HCT116 (cell line): ENCODE results near the gene ABCB8. TPM values are rescaled to one million over a fixed set of nuclear protein-coding genes. Genes with fewer than 3 reads are reported as not detected.

ENCODE experiments used
- ATAC-seq: fragments of 200-7000 bp; cut with Tn5 transposase; 2 replicates; pipeline ENCODE4 v1.9.1; 2020; ENCODE audit warnings: mild to moderate bottlenecking, moderate library complexity
- BruUV-seq: library from RNA; stranded (reverse); fragments of 400-500 nt; replicated peaks from 2 replicates; lab custom pipeline; 2021; lab: Mats Ljungman, UMichigan
- CTCF ChIA-PET: fragments of 300-600 bp; sonication (Branson Sonifier 250); formaldehyde crosslinking; loops from one replicate; lab custom pipeline; 2021; ENCODE audit warnings: antibody characterized with exemption; lab: Charles Lee
- POLR2A ChIA-PET: fragments of 300-600, 350-600 bp; sonication (Branson Sonifier 250); formaldehyde crosslinking; loops from one replicate; lab custom pipeline; 2021; ENCODE audit warnings: antibody characterized with exemption; lab: Charles Lee
- RAD21 ChIA-PET, 2 experiments: fragments of 300-600 bp; sonication (Branson Sonifier 250); formaldehyde crosslinking; loops; one replicate each; lab custom pipeline; 2023; ENCODE audit warnings: low total read pairs in 2 of 2; ENCODE audit not compliant: uncharacterized antibody in 2 of 2, unreplicated experiment in 2 of 2, low non-redundant PET in 1 of 2; lab: Charles Lee
- DNase-seq: peaks from one replicate; pipeline ENCODE4 v3.0.0-alpha.2; 2010; ENCODE audit warnings: low read depth, low spot score
- H2AFZ ChIP-seq: fragments of 200-600 bp; shearing (Covaris generic), sonication (generic); 2 replicates; pipeline ENCODE4 v1.6.1; 2017; ENCODE audit warnings: low read depth, mixed run types, mixed read lengths, antibody characterized with exemption, low read length; ENCODE audit not compliant: poor library complexity, severe bottlenecking
- H3K27ac ChIP-seq: 2 replicates; pipeline ENCODE4 v1.5.1; 2012; ENCODE audit warnings: low read depth, low read length
- H3K27me3 ChIP-seq: fragments of 200-600 bp; sonication (generic); 2 replicates; pipeline ENCODE4 v1.6.1; 2016; ENCODE audit warnings: mixed run types, low read length, mixed read lengths; ENCODE audit not compliant: insufficient read depth
- H3K36me3 ChIP-seq, 2 experiments: fragments of 200-500 bp in 1 of 2; fragments of 200-600 bp in 1 of 2; sonication (Bioruptor generic) in 1 of 2; sonication (generic) in 1 of 2; 2 replicates each; pipeline versions ENCODE4 v1.5.1 to v1.6.1; 2014 to 2016; ENCODE audit warnings: low read length in 2 of 2, inconsistent platforms in 1 of 2, mixed read lengths in 1 of 2, mixed run types in 1 of 2; ENCODE audit not compliant: insufficient read depth in 2 of 2, control insufficient read depth in 1 of 2
- H3K4me1 ChIP-seq, 2 experiments: fragments of 200-600 bp in 1 of 2; sonication (generic) in 1 of 2; 2 replicates each; pipeline versions ENCODE4 v1.5.1 to v1.6.1; 2012 to 2017; ENCODE audit warnings: low read length in 2 of 2, inconsistent platforms in 1 of 2, mild to moderate bottlenecking in 1 of 2, mixed read lengths in 1 of 2, mixed run types in 1 of 2, moderate library complexity in 1 of 2; ENCODE audit not compliant: insufficient read depth in 2 of 2, control insufficient read depth in 1 of 2
- H3K4me2 ChIP-seq: fragments of 200-600 bp; sonication (generic); 2 replicates; pipeline ENCODE4 v1.6.1; 2017; ENCODE audit warnings: mixed run types, low read length, mixed read lengths
- H3K4me3 ChIP-seq, 2 experiments: fragments of 200-600 bp in 1 of 2; sonication (generic) in 1 of 2; replicated peaks in 1 of 2; 2 replicates each; pipeline ENCODE4 v1.5.1; 2011 to 2016; ENCODE audit warnings: low read length in 2 of 2, control low read depth in 1 of 2, low read depth in 1 of 2, mild to moderate bottlenecking in 1 of 2, mixed read lengths in 1 of 2, mixed run types in 1 of 2
- H3K79me2 ChIP-seq: fragments of 200-600 bp; sonication (generic); 2 replicates; pipeline ENCODE4 v1.6.1; 2017; ENCODE audit warnings: mild to moderate bottlenecking, mixed run types, low read length, moderate library complexity, mixed read lengths; ENCODE audit not compliant: insufficient read depth
- H3K9ac ChIP-seq: fragments of 200-600 bp; sonication (generic); 2 replicates; pipeline ENCODE4 v1.6.1; 2016; ENCODE audit warnings: low read length, mixed read lengths
- H3K9me2 ChIP-seq: fragments of 200-600 bp; sonication (generic), shearing (Covaris generic); 2 replicates; pipeline ENCODE4 v1.6.1; 2017; ENCODE audit warnings: mixed run types, mild to moderate bottlenecking, moderate library complexity; ENCODE audit not compliant: insufficient read depth
- H3K9me3 ChIP-seq, 2 experiments: fragments of 200-500 bp in 1 of 2; fragments of 200-600 bp in 1 of 2; sonication (Bioruptor generic) in 1 of 2; sonication (generic) in 1 of 2; 2 replicates each; pipeline ENCODE4 v1.6.1; 2014 to 2017; ENCODE audit warnings: low read length in 2 of 2, mixed read lengths in 2 of 2, inconsistent platforms in 1 of 2, low read depth in 1 of 2, mild to moderate bottlenecking in 1 of 2, mixed run types in 1 of 2, moderate library complexity in 1 of 2; ENCODE audit not compliant: control insufficient read depth in 1 of 2, insufficient read depth in 1 of 2
- H4K20me1 ChIP-seq: fragments of 200-600 bp; sonication (generic), shearing (Covaris generic); 2 replicates; pipeline ENCODE4 v1.6.1; 2017; ENCODE audit warnings: mixed run types, mild to moderate bottlenecking, moderate library complexity; ENCODE audit not compliant: insufficient read depth
- CEBPB ChIP-seq: IDR thresholded peaks from 2 replicates; pipeline ENCODE4 v1.6.1; 2012; ENCODE audit warnings: low read depth
- EGR1 ChIP-seq: IDR thresholded peaks from 2 replicates; pipeline ENCODE4 v1.6.1; 2012; ENCODE audit warnings: low read depth
- EZH2 ChIP-seq: fragments of 200-600 bp; sonication (generic); IDR thresholded peaks from 2 replicates; pipeline ENCODE4 v1.6.1; 2017; ENCODE audit warnings: antibody characterized with exemption, mixed run types
- TCF7L2 ChIP-seq: IDR thresholded peaks from 2 replicates; pipeline ENCODE4 v1.7.0; 2011; ENCODE audit warnings: borderline replicate concordance, inconsistent platforms; ENCODE audit not compliant: insufficient read depth, insufficient read length; ENCODE audit errors: extremely low read depth
- intact Hi-C: fragments of 100-400 bp; cut with micrococcal nuclease; formaldehyde crosslinking; loops from 2 replicates; pipeline ENCODE4 v1.10.0; 2022
- total RNA-seq: library from RNA; stranded (reverse); gene quantifications from one replicate; pipeline ENCODE4 v1.2.1, GENCODE V29; 2021; ENCODE audit not compliant: unreplicated experiment
- TF ChIP-seq, protein P1 (sequence below): IDR thresholded peaks from 2 replicates; pipeline ENCODE4 v1.6.1; 2012
- TF ChIP-seq, protein P2 (sequence below): IDR thresholded peaks from 2 replicates; pipeline ENCODE4 v1.6.1; 2011; ENCODE audit warnings: mild to moderate bottlenecking, low read length, moderate library complexity; ENCODE audit not compliant: insufficient replicate concordance; ENCODE audit errors: extremely low read depth

The ABCB8 gene
- total RNA-seq, 1 experiment from 2014 or later, result 55.2 TPM

DNA sequence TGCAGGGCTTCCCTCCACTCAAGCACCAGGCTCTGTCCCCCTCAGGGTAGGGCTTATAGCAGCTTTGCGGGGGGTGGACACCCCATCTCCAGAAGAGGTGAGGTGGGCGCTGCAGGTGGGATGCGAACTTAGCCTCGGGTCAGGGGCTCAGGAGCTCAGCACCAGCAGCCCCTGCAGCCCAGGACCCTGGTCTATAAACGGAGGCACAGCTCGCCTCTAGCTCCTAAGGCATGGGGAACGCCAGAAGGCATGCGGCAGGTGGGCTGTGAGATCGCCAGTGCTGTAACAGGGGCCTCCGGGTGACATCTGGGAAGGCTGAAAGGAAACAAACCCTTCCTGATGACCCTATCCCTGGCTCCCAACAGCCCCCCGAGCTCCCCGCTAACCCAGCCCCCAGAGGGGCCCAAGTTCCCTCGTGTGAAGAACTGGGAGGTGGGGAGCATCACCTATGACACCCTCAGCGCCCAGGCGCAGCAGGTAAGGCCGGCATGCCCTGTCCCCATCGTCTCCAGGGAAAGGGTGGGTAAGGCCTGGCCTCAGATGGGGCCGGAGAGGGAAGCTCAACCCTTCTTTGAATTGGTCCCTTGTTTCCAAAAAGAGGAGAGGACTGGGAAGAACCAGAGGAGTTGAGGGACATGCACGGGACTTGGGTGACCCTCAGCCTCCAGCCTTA is 33.3 kb upstream of the ABCB8 start:
- Histone ChIP-seq H3K36me3 (no peaks in the 10 kb centered on the region), H3K4me1 (peaks cover 0 to 25% of the 10 kb centered on the region in 2 experiments; a peak in 2 of 4 replicates), H3K27me3 (no peaks in the 10 kb centered on the region), H3K79me2 (no peaks in the 10 kb centered on the region), H3K9me2 (no peaks in the 10 kb centered on the region), H3K9ac (no peak overlapping the region), H3K27ac (no peak overlapping the region), H3K4me2 (no peak overlapping the region), H3K9me3 (peaks cover 5 to 12% of the 10 kb centered on the region in 2 experiments; a peak in 2 of 4 replicates), H3K4me3 (no peak overlapping the region), H4K20me1 (no peaks in the 10 kb centered on the region), H2AFZ (no peak overlapping the region)
- no peak for DNase-seq
- BruUV-seq, result no TSS peak
- RAD21 ChIA-PET, result no interaction called here
- CTCF ChIA-PET, result interaction anchor here (1.2 to 3.9 kb wide), 2 partner anchors 14 to 25 kb away, joined by 3 to 21 read pairs; no protein-coding TSS in a partner anchor
- TF ChIP-seq CEBPB, result no peak
- POLR2A ChIA-PET, result no interaction called here
- intact Hi-C loops, result no loop called here
- ATAC-seq, result no peak

DNA sequence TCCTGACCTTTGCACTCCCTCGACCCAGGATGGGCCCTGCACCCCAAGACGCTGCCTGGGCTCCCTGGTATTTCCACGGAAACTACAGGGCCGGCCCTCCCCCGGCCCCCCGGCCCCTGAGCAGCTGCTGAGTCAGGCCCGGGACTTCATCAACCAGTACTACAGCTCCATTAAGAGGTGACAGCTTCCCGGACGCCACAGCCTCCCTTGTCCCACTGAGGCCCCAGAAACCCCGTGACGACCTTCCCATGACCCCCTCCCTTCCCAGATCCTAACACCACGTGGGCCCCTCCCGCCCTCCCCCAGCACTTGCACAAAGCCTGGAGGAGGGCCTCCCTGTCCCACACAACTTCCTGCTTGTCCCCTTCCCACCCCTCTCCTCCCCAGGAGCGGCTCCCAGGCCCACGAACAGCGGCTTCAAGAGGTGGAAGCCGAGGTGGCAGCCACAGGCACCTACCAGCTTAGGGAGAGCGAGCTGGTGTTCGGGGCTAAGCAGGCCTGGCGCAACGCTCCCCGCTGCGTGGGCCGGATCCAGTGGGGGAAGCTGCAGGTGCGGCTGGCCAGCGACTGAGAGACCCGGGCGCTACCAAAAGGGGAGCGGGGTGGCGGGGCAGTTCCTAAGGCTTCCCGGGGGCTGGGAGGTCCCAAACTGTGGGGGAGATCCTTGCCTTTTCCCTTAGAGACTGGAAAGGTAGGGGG is 31.7 kb upstream of the ABCB8 start:
- peaks cover 0 to under 1% of the 10 kb centered on the region in 2 experiments; a peak in 2 of 4 replicates for H3K9me3 ChIP-seq
- no peak overlapping the region for H2AFZ ChIP-seq
- ATAC-seq (no peak), DNase-seq (no peak)
- peaks cover 0 to 9% of the 10 kb centered on the region in 2 experiments; a peak in 2 of 4 replicates for H3K4me1 ChIP-seq
- H4K20me1 ChIP-seq, result no peaks in the 10 kb centered on the region
- intact Hi-C loops, result no loop called here
- H3K4me3 ChIP-seq, result no peak overlapping the region
- H3K9ac ChIP-seq, result no peak overlapping the region
- ChIA-PET RAD21 (no interaction called here), CTCF (no interaction called here), POLR2A (no interaction called here)
- no peaks in the 10 kb centered on the region for H3K36me3 ChIP-seq
- no peaks in the 10 kb centered on the region for H3K79me2 ChIP-seq
- no peaks in the 10 kb centered on the region for H3K27me3 ChIP-seq
- TF ChIP-seq, protein P1, sequence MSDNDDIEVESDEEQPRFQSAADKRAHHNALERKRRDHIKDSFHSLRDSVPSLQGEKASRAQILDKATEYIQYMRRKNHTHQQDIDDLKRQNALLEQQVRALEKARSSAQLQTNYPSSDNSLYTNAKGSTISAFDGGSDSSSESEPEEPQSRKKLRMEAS, result no peak
- TF ChIP-seq, protein P2, sequence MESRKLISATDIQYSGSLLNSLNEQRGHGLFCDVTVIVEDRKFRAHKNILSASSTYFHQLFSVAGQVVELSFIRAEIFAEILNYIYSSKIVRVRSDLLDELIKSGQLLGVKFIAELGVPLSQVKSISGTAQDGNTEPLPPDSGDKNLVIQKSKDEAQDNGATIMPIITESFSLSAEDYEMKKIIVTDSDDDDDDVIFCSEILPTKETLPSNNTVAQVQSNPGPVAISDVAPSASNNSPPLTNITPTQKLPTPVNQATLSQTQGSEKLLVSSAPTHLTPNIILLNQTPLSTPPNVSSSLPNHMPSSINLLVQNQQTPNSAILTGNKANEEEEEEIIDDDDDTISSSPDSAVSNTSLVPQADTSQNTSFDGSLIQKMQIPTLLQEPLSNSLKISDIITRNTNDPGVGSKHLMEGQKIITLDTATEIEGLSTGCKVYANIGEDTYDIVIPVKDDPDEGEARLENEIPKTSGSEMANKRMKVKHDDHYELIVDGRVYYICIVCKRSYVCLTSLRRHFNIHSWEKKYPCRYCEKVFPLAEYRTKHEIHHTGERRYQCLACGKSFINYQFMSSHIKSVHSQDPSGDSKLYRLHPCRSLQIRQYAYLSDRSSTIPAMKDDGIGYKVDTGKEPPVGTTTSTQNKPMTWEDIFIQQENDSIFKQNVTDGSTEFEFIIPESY, result no peak
- TF ChIP-seq TCF7L2, result no peak
- TF ChIP-seq EGR1, result no peak
- no peak for TF ChIP-seq EZH2
- no peak for TF ChIP-seq CEBPB
- no peak overlapping the region for H3K4me2 ChIP-seq
- BruUV-seq, result no TSS peak
- no peaks in the 10 kb centered on the region for H3K9me2 ChIP-seq
- no peak overlapping the region for H3K27ac ChIP-seq
